ENCODE measurements around the gene CA11. TPM values are rescaled to one million over a fixed set of nuclear protein-coding genes. Genes with fewer than 3 reads are reported as not detected.
"Not testable (repeated sequence)": the region's sequence is repeated elsewhere in the genome, so short reads cannot be mapped to it uniquely, and the experiment has no call there.

CA11 gene
- total RNA-seq, 1 donor from 2014 or later = 3.1 TPM

GRCh38 chr19:48641850-48642249 lies 4.1 kb downstream of the CA11 start:
- ATAC-seq = no peak

- ATAC-seq = no peak
Observed at GRCh38 chr19:48639483-48640375, 6.3 kb downstream of the CA11 start.

- no peak for ATAC-seq
Observed at GRCh38 chr19:48638831-48639381, 7.1 kb downstream of the CA11 start.

GRCh38 chr19:48637948-48638830 lies 7.8 kb downstream of the CA11 start:
- peak; percentile 52 for ATAC-seq

DNA sequence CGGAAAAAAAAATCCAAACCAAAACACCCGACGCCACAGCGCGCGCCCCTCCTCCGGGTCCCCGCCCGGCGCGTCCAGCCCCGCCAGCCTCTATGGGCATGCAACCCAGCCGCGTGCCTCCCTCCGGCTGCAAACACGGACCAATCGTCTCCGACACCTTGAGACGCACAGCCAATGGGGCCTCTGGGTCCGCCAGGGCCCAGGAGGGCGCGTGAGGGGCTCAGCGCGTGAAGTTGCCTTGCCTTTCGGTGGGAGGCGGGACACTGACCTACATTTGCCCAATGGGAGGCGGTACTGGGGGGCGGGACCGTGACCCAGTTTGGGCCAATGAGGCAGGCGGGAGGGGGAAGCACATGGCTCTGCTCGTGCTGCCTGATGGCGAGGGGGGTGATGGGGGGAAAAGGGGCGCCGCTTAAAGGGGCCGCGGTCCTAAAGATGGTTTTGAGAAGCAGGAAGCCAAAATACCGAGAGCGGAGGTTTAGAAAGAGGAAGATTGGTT lies 8.5 kb downstream of the CA11 start:
- peak; percentile 72 for ATAC-seq

GRCh38 chr19:48636859-48637448 lies 9.0 kb downstream of the CA11 start, which contains the start of gene DBP:
TSS of gene DBP (minus strand) at chr19:48637379. CDS start at chr19:48636994, 385 bp downstream.
- peak; percentile 4 for ATAC-seq

GRCh38 chr19:48635966-48636858 lies 9.8 kb downstream of the CA11 start:
- ATAC-seq = no peak

GRCh38 chr19:48635263-48635965 lies 10.6 kb downstream of the CA11 start:
- peak; percentile 39 for ATAC-seq

DNA sequence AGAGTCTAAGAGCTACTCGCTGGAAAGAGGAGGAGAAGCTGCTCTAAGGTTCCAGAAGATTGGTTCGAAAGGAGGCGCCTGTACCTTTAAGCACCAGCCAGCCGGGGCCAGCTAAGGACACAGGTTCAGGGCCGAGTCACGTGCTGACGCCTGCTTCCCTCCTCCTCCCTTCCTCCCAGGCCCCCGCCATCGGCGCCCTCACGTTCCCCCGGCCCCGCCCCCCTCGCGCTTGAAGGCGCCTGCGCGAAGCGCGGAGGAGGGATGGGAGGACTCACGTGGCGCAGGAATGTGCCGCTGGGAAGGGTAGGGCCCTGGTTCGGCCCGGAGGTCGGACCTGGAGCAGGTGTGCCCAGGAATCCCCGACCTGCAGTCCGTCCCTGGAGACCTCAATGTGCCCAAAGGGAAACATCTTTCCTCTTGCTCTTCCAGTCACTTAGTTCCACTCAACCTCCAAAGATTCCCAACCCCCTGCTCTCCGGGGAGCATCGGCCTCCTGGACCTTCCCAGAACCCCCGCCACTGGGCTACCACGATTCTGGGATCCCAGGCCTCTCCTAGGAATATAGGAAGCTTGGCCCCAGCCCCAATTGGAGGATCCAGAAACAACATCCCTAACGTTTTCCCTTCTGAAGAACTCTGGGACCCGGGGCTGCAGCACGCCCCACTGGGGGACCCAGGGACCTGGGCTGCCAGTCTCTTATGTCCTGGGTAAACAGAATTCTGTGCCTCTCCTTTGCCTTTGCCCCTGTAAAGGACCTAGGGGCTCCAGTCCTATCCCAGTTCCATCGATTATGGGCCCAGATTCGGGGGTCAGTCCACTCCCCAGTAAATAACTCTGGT lies 11.3 kb downstream of the CA11 start:
- peak; percentile 59 for ATAC-seq

GRCh38 chr19:48634036-48634342 lies 12.0 kb downstream of the CA11 start:
- ATAC-seq = no peak

GRCh38 chr19:48633148-48634035 lies 12.6 kb downstream of the CA11 start:
- no peak for ATAC-seq

DNA sequence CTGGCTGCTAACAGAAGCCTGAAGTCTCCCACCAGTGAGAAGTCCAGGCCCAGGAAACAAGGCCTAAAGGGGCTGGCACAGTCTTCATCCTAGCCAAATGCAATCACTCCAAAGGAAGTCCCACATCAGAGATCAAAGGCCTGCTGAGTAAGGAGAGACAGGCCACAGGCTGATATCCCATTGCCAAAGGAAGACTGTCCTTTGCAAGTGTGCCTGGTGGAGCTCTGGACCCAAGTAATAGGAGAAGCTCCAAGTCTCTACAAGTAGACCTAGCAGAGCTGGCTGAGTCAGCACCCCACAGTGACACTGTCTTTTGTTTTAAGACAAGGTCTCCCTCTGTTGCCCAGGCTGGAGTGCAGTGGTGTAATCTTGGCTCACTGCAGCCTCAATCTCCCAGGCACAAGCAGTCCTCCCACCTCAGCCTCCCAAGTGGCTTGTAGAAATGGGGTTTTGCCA lies 13.3 kb downstream of the CA11 start:
- ATAC-seq = peak; percentile 6

DNA sequence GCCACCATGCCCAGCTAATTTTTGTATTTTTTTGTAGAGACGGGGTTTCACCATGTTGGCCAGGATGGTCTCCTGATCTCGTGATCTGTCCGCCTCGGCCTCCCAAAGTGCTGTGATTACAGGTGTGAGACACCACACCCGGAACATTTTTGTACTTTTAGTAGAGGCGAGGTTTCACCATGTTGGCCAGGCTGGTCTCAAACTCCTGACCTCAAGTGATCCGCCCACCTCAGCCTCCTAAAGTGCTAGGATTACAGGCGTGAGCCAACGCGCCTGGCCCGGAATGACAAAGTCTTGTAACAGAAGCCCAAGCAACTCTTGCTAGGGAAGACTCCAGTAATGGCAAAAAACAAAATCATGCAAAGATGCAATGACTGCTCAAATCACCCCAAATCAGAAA lies 13.7 kb downstream of the CA11 start:
- ATAC-seq = not testable (repeated sequence)

- ATAC-seq = no peak
Observed at GRCh38 chr19:48631225-48631624, 14.8 kb downstream of the CA11 start.

GRCh38 chr19:48630296-48631063 lies 15.5 kb downstream of the CA11 start:
- no peak for ATAC-seq

- no peak for ATAC-seq
Observed at GRCh38 chr19:48629599-48630295, 16.2 kb downstream of the CA11 start.

DNA sequence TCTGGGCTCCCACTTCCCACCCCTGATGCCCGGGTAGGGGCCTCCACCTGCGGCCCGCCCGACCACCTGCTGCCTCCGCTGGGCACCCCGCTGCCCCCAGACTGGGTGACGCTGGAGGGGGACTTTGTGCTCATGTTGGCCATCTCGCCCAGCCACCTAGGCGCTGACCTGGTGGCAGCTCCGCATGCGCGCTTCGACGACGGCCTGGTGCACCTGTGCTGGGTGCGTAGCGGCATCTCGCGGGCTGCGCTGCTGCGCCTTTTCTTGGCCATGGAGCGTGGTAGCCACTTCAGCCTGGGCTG lies 16.7 kb downstream of the CA11 start:
- no peak for ATAC-seq
